Daoy (cell line): ENCODE data around the gene NXT1. TPM values are rescaled to one million over a fixed set of nuclear protein-coding genes. Genes with fewer than 3 reads are reported as not detected.
A peak's percentile ranks its signal among the peaks of the same experiment; 100 is the strongest.

Experiments used
- DNase-seq: peaks from one replicate; pipeline ENCODE4 v3.0.0-alpha.2; 2015; ENCODE audit warnings: low read depth
- total RNA-seq: library from RNA; depleted of rRNA; stranded (reverse); fragments of >200 nt; shearing (Covaris generic); gene quantifications from 2 replicates; pipeline ENCODE4 v1.2.3, GENCODE V29; 2014

The NXT1 gene
- total RNA-seq, 1 experiment from 2014 or later = 81.5 TPM

- no peak for DNase-seq
Measured at GRCh38 chr20:23361119-23361475, 10.5 kb downstream of the NXT1 start.

DNA sequence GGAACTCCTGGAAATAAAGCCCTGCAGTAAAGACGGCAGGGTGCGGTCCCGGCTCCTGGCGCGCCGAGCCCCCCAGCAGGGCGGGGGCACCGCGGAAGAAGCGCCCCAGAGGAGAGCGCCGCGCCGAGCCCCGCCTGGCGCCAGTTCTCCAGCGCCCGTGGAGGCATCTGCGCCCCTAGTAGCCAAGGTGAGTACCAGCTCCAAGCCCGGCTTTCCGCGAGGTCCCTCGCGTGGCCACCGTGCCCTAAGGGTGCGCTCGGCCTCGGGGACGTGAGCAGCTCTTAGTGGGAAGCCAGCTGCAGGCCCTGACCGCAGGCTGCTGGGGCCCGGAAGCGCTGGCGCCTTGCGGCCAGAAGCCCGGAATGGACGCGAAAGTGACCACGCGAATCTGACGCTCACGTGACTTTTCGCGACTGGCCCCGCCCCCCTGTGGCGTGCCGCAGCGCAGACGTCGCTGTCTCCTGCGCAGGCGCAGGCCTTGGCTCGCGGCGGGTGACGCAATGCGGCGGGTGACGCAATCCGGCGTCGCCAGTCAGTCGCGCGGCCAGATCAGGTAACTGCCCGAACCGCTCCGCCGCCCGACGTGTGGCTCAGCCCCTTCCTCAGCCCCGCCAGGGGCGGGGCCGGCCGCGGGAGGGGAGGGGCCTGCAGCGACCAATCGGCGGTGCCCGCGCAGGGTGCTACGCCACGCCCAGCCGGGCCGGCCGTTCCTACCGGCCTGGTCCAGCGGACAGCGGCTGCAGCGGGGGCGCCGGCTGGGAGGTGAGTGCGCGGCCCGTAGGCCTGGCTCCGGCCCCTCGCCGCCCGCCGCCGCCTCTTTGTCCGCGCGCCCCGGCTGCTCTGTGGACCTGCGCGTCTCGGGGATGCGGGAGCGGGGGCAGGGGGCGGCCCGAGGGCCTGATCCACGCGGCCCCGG is 11.1 kb downstream of the NXT1 start, which contains the start of gene GZF1:
Gene GZF1, plus strand, starts transcription at position 707 of the 916 bp plus-strand sequence. CDS start 2,202 bp downstream, outside the sequence.
- DNase-seq = peak; percentile 98

- DNase-seq = peak; percentile 29
Measured at GRCh38 chr20:23362392-23363256, 12.0 kb downstream of the NXT1 start.

DNA sequence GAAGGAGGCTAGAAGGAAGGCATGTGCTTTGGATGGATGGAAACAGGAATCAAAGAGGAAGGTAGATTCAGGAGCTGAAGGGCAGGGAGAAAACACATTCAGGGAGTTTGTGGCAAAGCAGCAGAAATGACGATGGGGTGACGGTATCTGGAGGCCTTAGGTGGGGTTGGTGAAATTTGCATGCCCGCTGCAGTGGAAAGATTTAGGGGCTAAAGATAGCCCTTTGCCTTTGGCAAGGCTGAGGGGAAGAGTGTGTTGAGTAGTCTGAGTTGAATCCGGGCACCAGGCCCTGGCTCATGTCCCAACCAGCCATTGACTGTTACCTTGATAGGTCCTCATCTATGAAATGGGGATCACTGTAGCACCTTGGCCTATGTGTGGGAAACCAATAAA is 12.7 kb downstream of the NXT1 start:
- DNase-seq = no peak

GRCh38 chr20:23365390-23366165 is 15.0 kb downstream of the NXT1 start:
- no peak for DNase-seq

- no peak for DNase-seq
Measured at GRCh38 chr20:23366384-23366783, 15.8 kb downstream of the NXT1 start.

DNA sequence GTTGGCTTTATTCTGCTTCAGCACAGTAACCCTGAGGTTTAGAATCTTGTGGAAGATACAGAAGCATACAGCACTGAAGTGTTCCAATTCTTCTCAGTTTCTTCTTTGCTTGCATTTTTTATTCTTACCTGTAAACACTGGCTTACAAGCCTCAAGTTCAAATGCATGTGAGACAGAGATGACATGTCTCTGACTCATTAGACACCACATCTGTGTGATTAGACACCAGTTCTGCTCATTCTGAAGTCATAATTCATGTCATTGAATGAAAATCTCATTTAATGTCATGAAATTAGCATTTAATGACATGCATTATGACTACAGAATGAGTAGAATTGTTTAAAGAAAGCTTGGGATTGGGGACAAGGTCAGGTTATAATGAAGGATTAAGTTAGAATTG is 17.2 kb downstream of the NXT1 start:
- DNase-seq = peak; percentile 22

DNA sequence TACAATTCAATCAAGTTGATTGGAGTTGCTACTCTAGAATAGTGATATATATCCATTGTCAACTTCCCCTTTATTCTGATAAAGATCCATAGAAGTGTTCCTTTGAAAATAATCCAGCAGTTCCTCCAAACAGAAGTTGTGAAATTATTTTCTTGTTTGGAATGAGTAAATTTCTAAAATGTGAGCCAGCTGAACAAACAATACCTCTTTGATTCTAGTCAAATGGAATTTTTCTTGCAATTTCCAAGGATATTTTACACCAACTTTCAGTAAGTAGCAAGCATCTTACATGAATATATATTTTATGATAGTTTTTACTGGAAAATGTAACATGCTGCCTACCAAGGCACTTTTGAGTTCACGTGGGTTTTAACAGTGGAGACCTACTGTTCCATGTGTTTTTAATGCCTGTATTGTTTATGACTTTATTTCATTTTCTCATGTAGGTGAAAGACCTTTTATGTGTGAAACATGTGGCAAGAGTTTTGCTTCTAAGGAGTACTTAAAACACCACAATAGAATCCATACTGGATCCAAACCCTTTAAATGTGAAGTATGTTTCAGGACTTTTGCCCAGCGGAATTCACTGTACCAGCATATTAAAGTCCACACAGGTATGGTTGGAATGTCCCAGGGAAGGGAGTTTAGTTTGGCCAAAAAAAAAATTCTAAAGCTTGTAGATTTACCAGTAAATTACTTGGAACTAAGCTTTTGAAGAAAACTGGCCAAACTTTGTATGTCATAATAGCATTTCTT is 17.9 kb downstream of the NXT1 start:
- DNase-seq = no peak

DNA sequence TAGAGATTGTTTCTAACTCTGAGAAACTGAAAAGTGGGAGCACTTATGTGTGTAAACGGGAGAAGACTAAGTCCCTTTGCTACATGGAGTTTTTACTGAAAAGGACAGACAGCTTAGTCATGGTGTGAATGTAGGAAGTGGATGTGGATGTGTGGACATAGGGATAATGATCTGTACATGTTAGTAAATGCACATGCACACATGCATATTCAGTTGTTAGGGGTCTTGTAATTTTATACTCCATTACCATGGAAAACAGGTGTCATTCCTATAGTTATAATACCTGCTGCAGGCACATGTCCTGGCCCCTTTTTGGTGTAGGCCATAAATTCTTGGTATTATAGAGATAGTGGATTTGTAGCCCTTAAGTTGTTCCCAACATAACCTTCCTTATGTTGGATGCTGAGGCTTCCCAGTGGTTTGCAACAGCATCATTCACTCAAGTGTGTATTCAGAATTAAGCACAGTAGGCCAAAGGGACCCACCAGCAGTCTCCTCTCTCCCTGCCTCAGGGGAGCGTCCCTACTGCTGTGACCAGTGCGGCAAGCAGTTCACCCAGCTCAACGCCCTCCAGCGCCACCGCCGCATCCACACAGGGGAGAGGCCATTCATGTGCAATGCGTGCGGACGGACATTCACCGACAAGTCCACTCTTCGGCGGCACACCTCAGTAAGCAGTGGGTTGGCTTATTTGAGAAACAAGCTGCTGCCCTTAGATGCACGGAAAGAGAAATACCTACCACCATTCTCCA is 18.7 kb downstream of the NXT1 start:
- no peak for DNase-seq

- no peak for DNase-seq
Measured at GRCh38 chr20:23370274-23370673, 19.7 kb downstream of the NXT1 start.

- no peak for DNase-seq
Measured at GRCh38 chr20:23370873-23371272, 20.3 kb downstream of the NXT1 start.

- no peak for DNase-seq
Measured at GRCh38 chr20:23371496-23371895, 20.9 kb downstream of the NXT1 start.

DNA sequence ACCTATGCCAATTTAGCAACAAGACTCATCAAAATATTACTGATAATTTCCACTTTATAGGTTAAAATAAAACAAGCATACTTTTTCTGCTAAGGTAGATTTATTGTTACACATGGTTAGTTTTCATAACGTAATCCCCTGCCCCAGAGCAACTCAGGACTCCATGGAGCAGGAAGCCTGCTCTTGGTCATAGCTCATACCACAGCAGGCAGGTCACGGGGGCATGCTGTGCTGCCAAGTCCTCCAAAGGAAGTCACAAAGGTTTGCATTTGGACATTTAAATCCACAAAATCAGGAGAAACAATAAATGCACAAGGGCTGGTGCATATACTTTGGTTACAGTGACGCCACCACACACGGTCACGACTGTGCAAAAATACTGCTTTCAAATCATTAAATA is 23.9 kb downstream of the NXT1 start:
- DNase-seq = no peak

- no peak for DNase-seq
Measured at GRCh38 chr20:23375827-23376226, 25.2 kb downstream of the NXT1 start.

- DNase-seq = no peak
Measured at GRCh38 chr20:23379772-23380171, 29.2 kb downstream of the NXT1 start.

DNA sequence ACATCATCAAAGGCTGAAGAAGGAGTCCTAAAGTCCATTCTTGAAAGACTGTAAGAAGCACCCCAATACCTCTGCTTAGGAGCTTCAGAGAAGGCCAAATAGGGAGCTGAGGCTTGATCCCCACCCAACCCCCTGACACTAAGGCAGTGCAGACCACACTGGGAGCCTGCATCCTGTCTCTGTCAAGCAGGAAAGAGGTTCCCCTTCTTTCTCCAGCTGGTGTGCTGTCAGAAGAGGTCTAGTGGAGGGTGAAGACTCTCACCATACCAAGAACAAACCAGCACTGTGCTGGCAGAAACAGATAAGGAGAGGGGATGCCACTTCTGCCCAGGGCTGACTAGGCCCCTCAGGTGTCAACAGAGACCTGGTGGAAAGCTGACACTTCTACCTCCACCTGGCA is 31.3 kb downstream of the NXT1 start:
- no peak for DNase-seq

DNA sequence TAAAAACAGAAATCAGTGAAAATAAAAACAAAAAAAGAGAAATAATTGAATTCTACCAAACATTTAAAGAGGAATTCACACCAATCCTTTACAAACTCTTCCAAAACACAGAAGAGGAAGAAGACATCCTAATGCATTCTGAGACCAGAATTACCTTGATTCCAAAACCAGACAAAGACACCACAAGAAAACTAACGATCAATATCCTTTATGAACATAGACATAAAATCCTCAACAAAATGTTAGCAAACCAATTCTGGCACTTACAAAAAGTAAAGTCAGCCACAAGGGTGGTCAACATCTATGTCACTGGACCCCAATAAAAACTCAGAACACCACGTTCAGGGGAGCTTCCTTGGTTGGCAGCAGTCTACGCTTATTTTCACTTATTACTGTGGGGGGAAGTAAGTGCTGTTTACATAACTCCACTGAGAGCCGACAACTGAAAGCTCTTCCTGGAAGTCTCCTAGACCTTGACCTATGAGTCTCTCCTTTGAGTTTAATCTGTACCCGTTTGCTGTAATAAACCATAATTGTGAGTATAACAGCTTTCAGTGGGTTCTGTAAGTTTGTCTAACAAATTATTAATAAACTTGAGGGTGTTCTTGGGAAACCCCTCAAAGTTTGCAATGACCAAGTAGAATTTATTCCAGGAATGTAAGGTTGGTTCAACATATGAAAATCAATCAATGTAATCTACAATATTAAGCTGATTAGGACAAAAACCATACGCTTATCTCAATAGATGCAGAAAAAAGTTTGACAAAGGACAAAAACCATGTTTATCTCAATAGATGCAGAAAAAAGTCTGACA is 35.9 kb downstream of the NXT1 start:
- DNase-seq = no peak

- DNase-seq = no peak
Measured at GRCh38 chr20:23387118-23387443, 36.5 kb downstream of the NXT1 start.

DNA sequence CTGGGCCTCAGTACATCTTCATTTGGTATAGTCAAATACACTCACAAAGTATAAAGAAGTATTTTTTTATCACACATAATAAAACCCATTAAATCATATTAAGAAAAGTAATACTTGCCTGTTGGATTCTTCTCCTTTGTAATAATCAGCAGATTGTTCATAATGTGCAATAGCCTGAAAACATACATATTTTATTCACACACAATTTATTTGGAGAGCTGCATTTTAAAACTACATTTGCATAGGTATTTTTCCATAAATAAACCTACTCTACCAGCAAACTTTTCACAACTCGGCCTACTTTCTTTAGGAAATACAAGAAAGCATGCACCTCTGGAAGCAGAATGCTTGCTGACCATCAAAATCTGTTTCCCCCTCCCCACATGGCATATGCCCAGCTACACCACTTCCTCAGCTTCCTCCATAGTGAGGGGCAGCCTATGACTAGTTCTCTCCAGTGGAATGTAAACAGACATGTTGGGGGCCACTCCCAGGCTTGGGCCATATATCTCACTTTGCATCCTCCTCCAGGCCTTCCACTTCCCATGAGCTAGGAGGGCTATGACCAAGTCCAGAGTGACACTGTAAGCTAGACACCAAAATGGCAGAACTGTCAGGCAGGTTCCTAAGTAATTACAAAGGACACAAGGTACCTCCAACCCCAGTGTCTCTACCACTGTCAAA is 39.6 kb downstream of the NXT1 start:
- no peak for DNase-seq
